Daoy (cell line): ENCODE measurements around the gene BAIAP2. TPM values are rescaled to one million over a fixed set of nuclear protein-coding genes. Genes with fewer than 3 reads are reported as not detected.

Source experiments
- DNase-seq: peaks from one replicate; pipeline ENCODE4 v3.0.0-alpha.2; 2015; ENCODE audit warnings: low read depth
- total RNA-seq: library from RNA; depleted of rRNA; stranded (reverse); fragments of >200 nt; shearing (Covaris generic); gene quantifications from 2 replicates; pipeline ENCODE4 v1.2.3, GENCODE V29; 2014

BAIAP2 gene
- total RNA-seq, 1 experiment from 2014 or later, result 65.6 TPM

DNA sequence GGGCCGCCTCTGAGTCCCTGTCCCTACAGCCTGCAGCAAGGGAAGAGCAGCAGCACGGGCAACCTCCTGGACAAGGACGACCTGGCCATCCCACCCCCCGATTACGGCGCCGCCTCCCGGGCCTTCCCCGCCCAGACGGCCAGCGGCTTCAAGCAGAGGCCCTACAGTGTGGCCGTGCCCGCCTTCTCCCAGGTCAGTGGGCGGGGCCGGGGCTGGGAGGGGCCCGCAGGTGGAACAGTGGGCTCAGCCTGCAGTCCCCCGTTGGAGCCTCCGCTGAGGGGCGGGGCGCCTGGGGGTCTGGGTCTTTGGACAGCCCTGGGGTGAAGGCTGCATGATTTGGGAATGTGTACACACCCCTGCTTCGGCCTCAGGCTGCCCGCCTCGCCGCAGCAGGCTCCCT, 71.8 kb downstream of the BAIAP2 start:
- DNase-seq, result no peak

DNA sequence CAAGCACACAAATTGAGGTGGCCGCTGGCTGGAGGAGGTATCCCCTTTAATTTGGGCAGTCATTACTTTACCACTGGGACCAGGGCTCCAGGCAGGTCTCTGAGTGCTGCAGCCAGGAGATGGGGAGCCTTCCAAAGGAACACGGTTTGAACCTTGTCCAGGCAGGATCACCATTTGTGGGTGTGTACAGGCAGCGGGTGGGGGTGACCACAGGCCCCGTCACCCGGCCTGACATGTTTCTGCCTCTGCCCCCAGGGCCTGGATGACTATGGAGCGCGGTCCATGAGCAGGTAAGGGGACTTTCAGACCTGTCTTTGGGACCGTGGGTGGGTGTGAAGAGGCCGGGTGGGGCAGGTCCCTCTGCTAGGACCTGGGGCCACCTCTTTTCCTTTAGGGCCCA, 73.3 kb downstream of the BAIAP2 start:
- no peak for DNase-seq

DNA sequence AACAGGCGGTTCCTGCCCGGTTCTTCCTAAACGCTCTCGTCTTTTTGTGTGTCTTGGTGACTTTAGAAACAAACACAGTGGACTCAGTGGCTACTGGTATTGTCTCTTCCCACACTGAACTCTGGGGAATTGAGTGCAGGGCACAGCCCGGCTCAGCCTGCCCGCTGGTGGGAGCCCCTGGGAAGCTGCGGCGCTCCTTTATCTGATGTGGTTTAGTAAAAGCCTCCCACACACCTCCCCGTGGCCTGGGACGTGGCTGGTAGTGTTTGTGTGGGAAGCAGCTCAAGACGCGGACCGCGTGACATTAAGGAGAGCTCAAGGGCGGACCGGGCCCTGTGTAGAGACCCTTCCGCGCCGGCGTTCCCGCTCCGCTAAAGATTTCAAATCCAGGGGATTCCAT, 75.0 kb downstream of the BAIAP2 start:
- DNase-seq, result no peak

DNA sequence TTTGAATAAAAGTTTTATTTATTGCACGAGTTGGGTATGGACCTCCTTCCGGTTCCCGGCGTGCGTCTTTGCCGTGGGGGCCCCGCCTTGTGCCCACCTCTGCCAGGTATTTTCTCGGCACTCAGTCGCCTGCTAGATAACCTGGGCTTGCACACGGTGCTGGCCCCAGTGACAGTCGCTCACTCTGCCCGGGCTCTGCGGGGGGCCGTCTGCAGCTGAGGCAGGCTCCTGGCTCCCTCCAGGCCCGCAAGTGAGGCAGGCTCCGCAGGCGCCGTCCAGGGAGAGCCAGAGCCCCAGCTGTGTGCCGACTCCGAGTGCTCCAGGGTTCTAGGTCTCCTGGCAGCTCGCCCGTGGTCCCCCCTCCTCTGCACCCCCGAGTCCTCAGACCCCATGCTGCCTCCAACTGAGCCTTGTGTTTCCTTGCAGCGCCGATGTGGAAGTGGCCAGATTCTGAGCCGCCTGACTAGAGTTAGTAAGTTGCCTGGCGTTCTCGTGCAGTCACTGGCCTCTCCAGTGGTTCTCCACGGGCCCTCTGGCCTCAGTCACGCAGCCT, 75.6 kb downstream of the BAIAP2 start:
- DNase-seq, result no peak

DNA sequence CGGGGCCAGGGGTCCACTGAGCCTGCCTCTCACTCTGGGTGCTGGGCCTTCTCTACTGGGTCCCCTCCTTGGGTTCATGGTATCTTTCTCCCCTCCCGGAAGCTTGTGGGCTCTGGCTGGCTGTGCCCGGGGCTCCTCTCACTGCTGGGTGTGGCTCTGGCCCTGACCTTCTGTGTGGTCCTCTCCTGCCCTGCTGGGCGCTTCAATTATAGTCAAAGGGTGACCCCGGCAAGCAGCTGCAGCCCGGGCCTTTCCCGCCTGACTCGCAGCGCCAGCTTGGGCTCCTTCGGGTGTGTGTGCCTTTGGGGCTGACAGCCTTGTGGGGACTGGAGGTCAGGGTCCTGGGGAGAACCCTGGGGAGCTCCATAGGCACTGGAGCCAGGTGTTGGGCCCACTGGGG, 76.1 kb downstream of the BAIAP2 start:
- DNase-seq, result no peak

DNA sequence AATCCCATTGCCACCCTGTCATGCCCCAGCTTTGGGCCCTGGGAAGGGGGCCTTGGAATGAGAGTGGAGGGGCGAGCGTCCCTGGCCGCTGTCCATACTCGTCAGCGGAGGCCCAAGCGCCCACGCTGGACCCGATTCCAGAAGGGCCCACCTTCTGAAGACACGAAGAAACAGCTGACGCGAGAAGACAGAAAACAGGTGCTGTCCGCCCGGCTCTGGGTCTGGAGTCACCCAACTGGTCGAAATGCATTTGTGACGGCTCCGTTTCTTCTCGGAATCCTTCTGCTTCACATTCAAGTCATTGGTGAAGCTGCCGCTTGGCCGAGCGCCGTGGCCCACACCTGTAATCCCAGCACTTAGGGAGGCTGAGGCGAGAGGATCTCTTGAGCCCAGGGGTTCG, 77.5 kb downstream of the BAIAP2 start:
- DNase-seq, result no peak

DNA sequence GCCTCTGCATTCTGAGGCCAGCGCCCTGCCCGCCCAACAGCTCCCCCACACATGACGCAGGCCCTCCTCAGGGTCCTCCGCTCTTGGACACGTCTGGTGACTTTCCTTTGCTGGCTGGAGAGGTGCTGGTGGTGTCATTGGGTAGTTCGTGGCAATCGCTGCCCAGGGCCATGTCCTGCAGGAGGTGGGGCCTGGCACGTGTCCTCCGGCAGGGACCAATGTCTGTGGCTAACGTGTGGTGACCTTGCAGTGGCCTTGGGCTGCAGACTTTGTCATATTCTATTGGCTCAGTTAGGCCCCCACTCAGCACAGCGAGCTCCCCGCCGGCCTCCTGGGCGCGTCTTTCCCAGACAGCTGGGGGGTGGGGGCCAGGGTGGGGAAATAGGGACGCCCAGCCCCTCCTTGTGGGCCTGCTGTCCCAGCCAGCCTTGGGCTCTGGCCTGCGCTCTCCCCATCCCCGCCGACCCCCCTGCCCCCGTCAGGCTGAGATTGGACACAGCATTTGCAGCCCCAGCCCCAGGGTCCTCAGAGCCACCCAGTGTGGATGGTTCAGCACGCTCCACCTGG, 78.3 kb downstream of the BAIAP2 start:
- DNase-seq, result no peak

DNA sequence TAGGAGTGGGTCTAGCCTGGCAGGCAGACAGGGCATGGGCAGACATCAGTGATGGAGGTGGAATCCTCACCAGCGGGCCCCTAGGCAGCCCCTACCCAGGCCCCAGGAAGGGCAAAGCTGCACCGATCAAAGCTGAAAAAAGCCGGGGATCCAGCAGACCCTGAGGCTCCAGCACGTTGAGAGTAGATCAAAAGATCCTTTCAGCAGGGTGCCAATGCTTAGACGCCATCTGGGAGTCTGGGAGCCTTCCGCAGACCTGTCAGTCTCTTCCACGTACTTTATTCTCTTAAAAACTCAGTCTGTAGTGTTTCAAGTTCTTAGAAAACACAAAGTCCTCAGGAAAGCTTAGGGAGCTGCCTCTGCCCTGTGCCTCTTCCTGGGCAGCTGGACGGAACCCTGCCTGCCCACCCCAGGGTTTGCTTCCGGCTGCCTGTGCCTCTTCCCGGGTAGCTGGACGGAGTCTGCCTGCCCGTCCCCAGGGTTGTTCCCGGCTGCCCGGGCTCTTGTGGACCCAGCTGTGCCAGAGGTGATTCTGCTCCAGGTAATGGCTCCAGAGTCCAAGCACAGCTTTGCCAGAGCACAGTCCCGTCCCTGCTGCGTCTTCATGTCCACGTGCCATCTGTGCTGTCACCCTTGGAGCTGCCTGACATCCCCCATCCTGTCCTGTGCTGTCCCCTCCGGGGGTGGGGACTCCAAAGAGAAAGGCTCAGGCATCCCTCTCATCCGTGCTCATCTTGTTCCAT, 79.6 kb downstream of the BAIAP2 start:
- DNase-seq, result no peak

DNA sequence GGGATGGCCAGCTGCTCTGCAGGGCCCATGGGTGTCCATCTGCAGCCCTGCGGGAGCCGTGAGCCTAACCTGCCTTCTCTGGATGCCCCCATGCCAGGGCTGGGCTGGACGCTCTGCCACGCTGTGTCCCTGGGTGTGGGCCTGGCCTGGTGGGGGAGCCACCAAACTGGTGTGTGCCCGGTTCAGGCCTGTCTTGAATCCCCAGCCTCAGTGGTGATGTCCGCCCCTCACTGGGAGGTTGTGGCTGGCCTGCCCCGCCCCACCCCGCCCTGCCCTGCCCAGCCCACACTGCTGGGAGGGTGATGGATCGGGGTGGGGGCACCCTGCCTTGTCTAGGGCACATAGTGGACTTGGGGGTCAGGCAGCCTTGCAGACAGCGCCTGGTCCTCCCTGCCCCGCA, 80.3 kb downstream of the BAIAP2 start:
- DNase-seq, result no peak

DNA sequence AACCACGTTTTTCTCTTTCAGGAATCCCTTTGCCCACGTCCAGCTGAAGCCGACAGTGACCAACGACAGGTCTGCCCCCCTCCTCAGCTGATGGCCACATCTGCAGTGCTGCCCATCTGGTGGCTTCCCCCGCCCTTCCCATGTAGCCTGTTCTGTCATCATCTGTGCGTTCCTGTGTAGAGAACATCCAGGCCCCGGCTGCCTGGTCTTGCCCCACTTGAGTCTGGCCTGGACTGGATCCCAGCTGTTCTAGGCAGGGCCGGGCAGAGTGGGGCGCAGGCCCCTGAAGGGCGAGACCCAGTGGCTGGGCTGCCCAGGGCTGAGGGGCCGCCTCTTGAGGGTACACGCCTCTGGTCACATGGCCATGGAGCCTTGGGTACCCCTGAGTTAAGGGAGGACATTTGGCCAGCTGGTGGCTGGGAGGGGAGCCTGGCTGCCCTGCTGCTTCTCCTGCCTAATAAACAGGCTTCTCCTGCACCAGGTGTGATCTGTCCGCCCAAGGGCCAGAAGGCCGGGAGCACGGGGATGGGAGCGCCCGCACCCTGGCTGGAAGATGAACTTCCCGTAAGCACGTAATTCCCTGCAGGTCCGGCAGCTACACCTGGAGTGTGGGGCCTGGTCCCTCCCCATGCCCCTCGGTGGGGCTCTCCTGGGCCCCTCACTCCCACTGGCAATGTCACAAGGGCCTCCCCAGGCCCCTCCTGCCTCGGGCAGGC, 81.0 kb downstream of the BAIAP2 start:
- no peak for DNase-seq

DNA sequence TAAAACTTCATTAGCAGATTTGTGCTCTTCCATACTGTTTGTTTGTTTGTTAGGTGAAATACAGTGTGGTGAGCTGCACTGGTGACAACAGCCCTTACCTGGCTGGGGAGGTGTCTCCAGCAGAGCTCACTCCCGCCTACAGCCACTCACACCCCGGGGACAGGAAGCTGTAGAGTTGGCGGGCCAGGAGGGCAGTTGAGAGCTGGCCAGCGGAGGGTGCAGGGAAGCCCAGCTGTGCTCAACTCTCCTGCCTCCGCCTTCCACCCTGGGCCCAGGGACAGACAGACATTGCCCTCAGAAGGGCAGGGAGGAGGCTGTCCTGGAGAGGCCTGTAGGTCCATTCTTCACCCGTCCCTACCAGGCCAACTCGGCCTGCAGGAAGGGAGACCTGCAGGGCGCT, 81.8 kb downstream of the BAIAP2 start:
- DNase-seq, result no peak

DNA sequence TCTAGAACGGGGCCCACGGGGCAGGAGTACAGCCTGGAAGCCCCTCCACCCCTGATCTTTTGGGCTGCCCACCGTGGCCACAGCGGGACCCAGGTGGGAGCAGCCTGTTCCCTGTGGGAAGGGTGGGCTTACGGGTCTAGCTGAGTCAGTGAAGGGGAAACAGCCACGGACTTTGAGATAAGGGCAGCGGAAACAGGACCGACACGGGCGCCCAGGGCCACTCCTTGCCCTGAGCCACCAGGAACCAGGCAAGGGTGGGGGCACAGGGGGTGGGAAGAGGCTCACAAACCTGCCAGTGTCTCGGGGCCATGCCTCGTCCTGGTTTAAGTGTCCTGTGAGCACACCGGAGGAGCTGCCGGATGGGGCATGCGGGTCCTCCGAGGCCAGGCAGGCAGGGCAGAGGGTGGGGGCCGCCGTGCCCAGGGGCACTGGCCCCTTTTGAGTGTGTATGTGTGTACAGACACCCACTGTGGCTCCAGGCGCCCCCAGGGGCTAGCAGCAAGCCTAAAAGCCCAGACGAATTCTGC, 82.8 kb downstream of the BAIAP2 start:
- no peak for DNase-seq

DNA sequence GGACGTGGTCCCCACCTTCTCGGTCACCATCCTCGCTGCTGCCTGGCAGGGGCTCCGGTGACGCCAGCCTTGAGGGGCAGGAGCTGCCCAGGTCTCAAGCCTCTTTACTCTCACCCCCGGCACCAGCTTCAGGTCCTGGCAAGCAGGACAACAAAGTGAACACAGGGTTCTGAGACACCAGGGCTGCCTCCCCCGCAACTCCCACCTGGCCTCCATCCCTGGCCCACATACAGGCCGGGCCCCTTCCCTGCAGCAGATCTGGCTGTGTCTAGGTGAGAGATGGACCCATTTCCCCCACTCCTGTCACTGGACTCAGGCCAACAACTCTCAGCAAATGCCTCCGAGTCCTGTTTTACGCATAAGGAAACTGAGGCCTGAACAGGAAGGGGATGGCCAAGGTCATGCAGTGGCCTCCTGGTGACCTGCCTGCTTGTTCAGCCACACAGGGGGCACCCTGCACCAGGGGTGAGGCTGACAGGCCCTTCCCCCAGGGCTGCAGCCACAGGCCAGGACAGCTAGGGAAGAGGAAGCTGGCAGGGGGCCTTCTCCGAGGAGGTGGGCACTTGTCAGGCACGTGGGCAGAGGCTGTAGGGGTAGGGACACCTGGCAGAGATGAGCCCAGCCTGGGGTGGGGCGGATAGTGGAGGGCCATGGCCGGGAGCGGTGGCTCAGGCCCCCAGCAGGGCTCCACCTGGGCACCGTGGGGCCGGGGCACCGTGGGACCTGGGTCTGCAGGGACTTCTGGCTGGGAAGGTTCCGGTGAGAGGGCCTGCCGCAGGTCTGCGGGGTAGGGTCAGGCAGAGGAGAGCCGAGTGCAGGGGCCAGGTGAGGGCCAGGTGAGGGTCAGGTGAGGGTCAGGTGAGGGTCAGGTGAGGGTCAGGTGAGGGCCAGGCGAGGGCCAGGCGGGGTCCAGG, 83.6 kb downstream of the BAIAP2 start:
- DNase-seq, result peak; percentile 39

DNA sequence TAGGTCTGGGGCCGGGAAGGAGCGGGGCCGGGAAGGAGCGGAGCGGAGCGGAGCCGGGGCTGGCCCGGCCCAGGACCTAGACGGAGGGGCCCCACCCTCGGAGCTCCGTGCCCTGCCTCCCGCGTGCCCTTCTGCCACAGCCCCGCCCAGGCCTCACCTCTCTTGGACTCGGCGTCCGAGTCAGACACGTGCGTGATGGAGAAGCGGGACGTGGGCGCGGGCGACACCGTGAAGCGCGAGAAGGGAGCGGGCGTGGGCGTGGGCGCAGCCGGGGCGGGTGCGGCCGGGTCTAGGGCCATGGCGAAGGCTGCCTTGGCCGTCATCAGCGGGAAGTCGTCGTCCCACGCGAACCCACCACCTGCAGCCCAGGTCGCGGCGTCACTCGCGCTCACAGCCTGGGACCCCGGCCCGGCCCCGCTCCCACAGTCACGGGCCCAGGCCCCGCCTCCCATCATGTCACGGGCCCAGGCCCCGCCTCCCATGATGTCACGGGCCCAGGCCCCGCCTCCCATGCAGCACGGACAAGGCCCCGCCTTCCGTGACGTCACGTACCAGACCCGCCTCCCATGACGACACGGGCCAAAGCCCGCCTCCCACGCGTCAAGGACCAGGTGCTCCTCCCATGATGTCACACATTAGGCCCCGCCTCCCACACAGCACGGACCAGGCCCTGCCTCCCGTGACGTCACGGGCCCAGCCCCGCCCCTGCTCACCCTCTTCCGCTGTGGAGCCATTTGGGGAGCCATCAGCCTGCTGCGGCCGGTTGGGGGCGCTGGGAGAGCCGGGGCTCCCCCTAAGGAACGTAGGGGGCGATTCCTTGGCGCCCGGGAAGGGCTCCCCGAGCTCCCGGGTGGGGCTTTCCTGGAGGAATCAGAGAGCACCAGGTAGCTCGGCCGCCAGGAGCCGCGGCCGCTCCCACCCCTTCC, 84.5 kb downstream of the BAIAP2 start:
- peak; percentile 97 for DNase-seq

DNA sequence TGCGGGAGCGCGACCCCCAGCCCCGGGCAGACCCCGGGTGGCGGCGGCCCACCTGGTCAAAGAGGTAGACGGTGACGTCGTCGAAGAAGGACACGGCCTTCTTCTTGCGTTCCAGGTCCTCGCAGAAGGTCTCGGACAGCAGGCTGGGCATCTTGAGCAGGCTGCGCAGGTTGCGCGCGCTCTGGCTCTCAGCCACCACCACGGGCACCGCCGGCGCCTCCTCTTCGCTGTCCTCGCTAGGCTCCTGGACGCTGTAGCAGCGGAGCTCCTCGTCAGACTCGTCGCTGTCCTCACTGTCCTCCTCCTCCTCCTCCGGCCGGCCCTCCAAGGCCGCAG, 85.2 kb downstream of the BAIAP2 start:
- no peak for DNase-seq

DNA sequence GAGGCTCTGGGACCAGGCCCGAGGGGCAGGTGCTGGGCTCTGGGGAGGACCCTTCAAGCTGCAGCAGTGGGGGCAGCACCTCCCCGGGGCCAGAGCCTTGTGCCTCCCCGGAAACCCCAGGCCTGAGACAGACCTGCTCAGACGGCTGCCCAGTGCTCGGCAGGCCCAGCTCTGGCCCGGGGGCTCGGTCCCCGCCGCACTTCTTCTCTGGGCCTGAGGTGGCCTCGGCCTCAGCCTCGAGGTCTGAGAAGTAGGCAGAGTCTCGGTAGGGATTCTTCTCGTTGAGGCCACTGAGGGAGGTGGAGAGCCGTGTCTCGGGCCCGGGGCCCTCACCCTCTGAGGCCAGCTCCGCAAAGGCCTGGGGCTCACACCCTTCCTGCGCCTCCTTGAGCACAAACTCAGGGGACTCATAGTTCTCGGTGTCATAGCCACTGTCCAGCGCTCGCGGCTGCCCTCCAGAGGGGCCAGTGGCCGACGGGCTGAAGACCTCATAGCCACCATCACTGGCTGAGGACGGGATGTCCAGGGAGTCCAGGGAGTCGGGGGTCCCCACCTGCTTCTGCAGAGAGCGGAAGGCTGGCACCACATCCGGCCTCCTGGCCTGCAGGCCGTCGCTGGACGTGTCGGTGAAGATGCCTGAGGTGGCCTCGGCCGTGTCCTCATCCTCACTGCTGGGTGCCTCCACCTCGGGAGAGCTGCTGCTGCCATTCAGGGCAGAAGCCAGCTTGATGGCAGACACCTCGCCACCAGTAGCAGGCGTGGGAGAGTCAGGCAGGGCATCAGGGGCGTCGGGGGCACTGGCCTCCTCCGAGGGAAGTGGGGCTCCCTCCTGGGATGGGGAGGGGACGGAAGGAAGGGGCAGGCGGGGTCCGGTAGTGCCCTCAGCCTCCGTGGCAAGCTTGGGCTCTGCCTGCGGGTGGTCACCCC, 86.0 kb downstream of the BAIAP2 start:
- no peak for DNase-seq

DNA sequence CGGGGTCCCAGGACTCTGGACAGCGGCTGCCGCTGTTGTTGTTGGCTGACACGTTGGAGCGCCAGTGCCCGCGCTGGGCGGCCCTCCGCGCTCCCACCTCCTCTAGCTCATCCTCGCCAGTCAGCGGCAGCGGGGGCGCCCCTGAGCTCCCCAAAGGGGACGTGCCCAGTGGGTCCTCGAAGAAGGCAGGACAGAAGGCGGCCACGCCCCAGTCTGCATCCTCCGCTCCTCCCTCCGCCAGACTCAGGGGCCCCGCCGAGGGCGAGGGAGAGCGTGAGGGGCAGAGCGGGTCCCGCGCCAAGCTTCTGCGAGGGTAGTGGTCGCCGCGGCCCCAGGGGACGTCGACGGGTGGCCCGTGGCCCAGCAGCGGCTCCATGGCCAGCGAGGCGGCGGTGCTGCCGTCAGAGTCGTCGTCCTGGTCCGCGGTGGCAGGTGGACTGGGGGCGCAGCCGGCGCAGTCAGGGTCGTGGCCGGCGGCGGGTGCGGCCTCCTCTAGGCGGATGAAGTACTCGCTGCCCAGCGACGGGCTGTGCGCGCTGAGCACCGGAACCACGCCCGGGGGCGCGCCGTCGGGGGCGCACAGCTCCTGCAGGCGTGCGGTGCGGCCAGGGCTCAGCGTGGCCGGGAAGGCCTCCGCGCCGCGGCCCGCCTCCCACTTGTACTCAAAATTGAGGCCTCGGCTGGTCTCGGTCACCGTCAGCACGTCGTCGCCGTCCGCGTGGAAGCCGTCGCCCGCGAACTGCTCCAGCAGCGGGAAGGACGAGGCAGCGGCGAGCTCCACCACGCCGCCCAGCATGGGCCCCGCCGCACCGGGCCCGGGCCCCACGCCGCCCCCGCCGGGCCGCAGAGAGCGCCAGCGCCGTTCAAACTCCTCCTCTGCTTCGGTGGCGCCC, 87.1 kb downstream of the BAIAP2 start:
- no peak for DNase-seq
